CD8-positive, alpha-beta memory T cell (primary cell): Measurements from ENCODE around the gene GOLGA1. TPM values are rescaled to one million over a fixed set of nuclear protein-coding genes. Genes with fewer than 3 reads are reported as not detected.

Experiments used
- CTCF ChIA-PET: fragments of 350-600 bp; sonication (Branson Sonifier 250); formaldehyde crosslinking; loops from one replicate; lab custom pipeline; 2021; ENCODE audit warnings: antibody characterized with exemption; lab: Charles Lee
- POLR2A ChIA-PET: fragments of 350-600 bp; sonication (Branson Sonifier 250); formaldehyde crosslinking; loops from one replicate; lab custom pipeline; 2021; ENCODE audit warnings: antibody characterized with exemption; lab: Charles Lee
- DNase-seq, 5 donors: peaks; one replicate each; pipeline versions ENCODE4 v3.0.0 to v3.0.0-alpha.2; 2020 to 2022; ENCODE audit warnings: mixed read lengths in 1 of 5
- H3K27ac ChIP-seq: one replicate; pipeline ENCODE4 v1.7.0; 2013; ENCODE audit warnings: low read depth, mild to moderate bottlenecking, low read length, moderate library complexity
- H3K27me3 ChIP-seq: 2 replicates; pipeline ENCODE4 v1.7.0; 2013; ENCODE audit warnings: low read length, mild to moderate bottlenecking; ENCODE audit not compliant: insufficient read depth, poor library complexity, severe bottlenecking
- H3K36me3 ChIP-seq: 2 replicates; pipeline ENCODE4 v1.7.0; 2013; ENCODE audit warnings: mild to moderate bottlenecking, low read length, moderate library complexity; ENCODE audit not compliant: insufficient read depth
- H3K4me1 ChIP-seq: 2 replicates; pipeline ENCODE4 v1.7.0; 2013; ENCODE audit warnings: mild to moderate bottlenecking, low read length, moderate library complexity; ENCODE audit not compliant: insufficient read depth
- H3K4me3 ChIP-seq: 2 replicates; pipeline ENCODE4 v1.7.0; 2013; ENCODE audit warnings: mild to moderate bottlenecking, low read length
- H3K9me3 ChIP-seq: 2 replicates; pipeline ENCODE4 v1.7.0; 2013; ENCODE audit warnings: mild to moderate bottlenecking, low read length
- H3K27ac Mint-ChIP-seq, 8 donors: one replicate each; pipeline ENCODE4 v1.8.0; 2020 to 2021; ENCODE audit warnings: mixed read lengths in 8 of 8, mild to moderate bottlenecking in 6 of 8, inconsistent platforms in 3 of 8, moderate library complexity in 3 of 8
- H3K27me3 Mint-ChIP-seq, 2 donors: one replicate each; pipeline ENCODE4 v1.8.0; 2020 to 2021; ENCODE audit warnings: mixed read lengths in 2 of 2, mild to moderate bottlenecking in 1 of 2, moderate library complexity in 1 of 2
- H3K36me3 Mint-ChIP-seq, 3 donors: one replicate each; pipeline ENCODE4 v1.8.0; 2020 to 2021; ENCODE audit warnings: mixed read lengths in 3 of 3, inconsistent platforms in 1 of 3, mild to moderate bottlenecking in 1 of 3
- H3K4me1 Mint-ChIP-seq, 3 donors: one replicate each; pipeline ENCODE4 v1.8.0; 2020 to 2021; ENCODE audit warnings: mixed read lengths in 3 of 3, inconsistent platforms in 1 of 3, mild to moderate bottlenecking in 1 of 3
- H3K4me3 Mint-ChIP-seq, 7 donors: one replicate each; pipeline ENCODE4 v1.8.0; 2020 to 2021; ENCODE audit warnings: mixed read lengths in 7 of 7, mild to moderate bottlenecking in 6 of 7, moderate library complexity in 4 of 7, inconsistent platforms in 2 of 7
- H3K9me3 Mint-ChIP-seq, 5 donors: one replicate each; pipeline ENCODE4 v1.8.0; 2020 to 2022; ENCODE audit warnings: mixed read lengths in 5 of 5, mild to moderate bottlenecking in 3 of 5, moderate library complexity in 2 of 5, inconsistent platforms in 1 of 5
- polyA plus RNA-seq: library from polyadenylated mRNA; unstranded; fragments of 300-500 nt; fragmentation: Illumina TruSeq; gene quantifications from one replicate; pipeline ENCODE4 v1.2.3, GENCODE V29; 2021
- total RNA-seq, 2 experiments: library from RNA; stranded (reverse); gene quantifications; one replicate each; pipeline ENCODE4 v1.2.3, GENCODE V29; 2021

Gene GOLGA1
- total and polyA plus RNA-seq, 3 experiments from 2014 or later = 8.5 to 21.1 (median 17.1) TPM

- peak within 1 kb of the TSS; percentile 92 to 98 (median 98) for H3K27ac Mint-ChIP-seq
- H3K27ac ChIP-seq = peak within 1 kb of the TSS; percentile 96
- H3K9me3 ChIP-seq = no peaks in the 10 kb centered on the region
- no peaks in the 10 kb centered on the region for H3K27me3 Mint-ChIP-seq
- H3K4me3 ChIP-seq = peak within 1 kb of the TSS; percentile 88
- H3K9me3 Mint-ChIP-seq = no peaks in the 10 kb centered on the region
- DNase-seq = peak; percentile 93 to 96 (median 94)
- peaks cover 26 to 44% (median 31%) of the 10 kb centered on the region in 3 donors for H3K4me1 Mint-ChIP-seq
- H3K4me3 Mint-ChIP-seq = peak within 1 kb of the TSS; percentile 88 to 99 (median 96)
- ChIA-PET CTCF (interaction anchor here (1.0 to 3.0 kb wide), 5 partner anchors 8 to 89 kb away, joined by 4 to 31 read pairs (median 8); partner anchors contain the start of genes NR6A1 and WDR38), POLR2A (interaction anchor here (0.5 to 3.2 kb wide), 9 partner anchors 9 to 1657 kb away, joined by 3 to 35 read pairs (median 5); partner anchors contain the start of genes GOLGA1, HSPA5 and NR6A1)
- peaks cover 32% of the 10 kb centered on the region for H3K36me3 ChIP-seq
- peaks cover 4 to 52% (median 12%) of the 10 kb centered on the region in 3 donors for H3K36me3 Mint-ChIP-seq
- no peaks in the 10 kb centered on the region for H3K27me3 ChIP-seq
- peaks cover 21% of the 10 kb centered on the region for H3K4me1 ChIP-seq
Observed at GRCh38 chr9:124861342-124862229, 79.3 kb downstream of the GOLGA1 start, which contains the start of the genes ARPC5L and RPL35. Gene ARPC5L, plus strand, starts transcription at chr9:124862130. Its CDS starts 7,161 bp downstream, at chr9:124869291. Gene RPL35, minus strand, starts transcription at chr9:124861957. Its CDS starts 45 bp downstream, at chr9:124861912.

- POLR2A ChIA-PET = interaction anchor here (0.5 to 3.2 kb wide), 6 partner anchors 8 to 380 kb away, joined by 3 to 35 read pairs (median 9); partner anchors contain the start of genes HSPA5 and NR6A1
- H3K9me3 Mint-ChIP-seq = no peaks in the 10 kb centered on the region
- H3K27me3 Mint-ChIP-seq = no peaks in the 10 kb centered on the region
Observed at GRCh38 chr9:124860582-124861341, 80.1 kb downstream of the GOLGA1 start.

GRCh38 chr9:124859803-124860581 lies 80.9 kb downstream of the GOLGA1 start:
- Mint-ChIP-seq H3K9me3 (no peaks in the 10 kb centered on the region), H3K4me3 (peak overlapping the region; percentile 88 to 99 (median 96)), H3K27ac (peak overlapping the region; percentile 30 to 98 (median 98)), H3K36me3 (peaks cover 4 to 56% (median 12%) of the 10 kb centered on the region in 3 donors), H3K27me3 (no peaks in the 10 kb centered on the region), H3K4me1 (peaks cover 26 to 48% (median 31%) of the 10 kb centered on the region in 3 donors)
- no peaks in the 10 kb centered on the region for H3K9me3 ChIP-seq
- peaks cover 21% of the 10 kb centered on the region for H3K4me1 ChIP-seq
- peak overlapping the region; percentile 96 for H3K27ac ChIP-seq
- no peak for DNase-seq
- POLR2A ChIA-PET = interaction anchor here (2.6 to 3.2 kb wide), 2 partner anchors 10 to 89 kb away, joined by 17 to 35 read pairs; partner anchors contain the start of gene NR6A1
- H3K4me3 ChIP-seq = peak overlapping the region; percentile 88
- H3K27me3 ChIP-seq = no peaks in the 10 kb centered on the region
- CTCF ChIA-PET = interaction anchor here (1.6 to 3.0 kb wide), 4 partner anchors 8 to 87 kb away, joined by 8 to 31 read pairs (median 12); partner anchors contain the start of genes NR6A1 and WDR38
- H3K36me3 ChIP-seq = peaks cover 32% of the 10 kb centered on the region

More at GRCh38 chr9:124860582-124861341, 80.1 kb downstream of the GOLGA1 start:
- Mint-ChIP-seq H3K4me3 (peak overlapping the region; percentile 88 to 99 (median 96)), H3K27ac (peak overlapping the region; percentile 85 to 98 (median 98)), H3K4me1 (peaks cover 26 to 44% (median 31%) of the 10 kb centered on the region in 3 donors), H3K36me3 (peaks cover 4 to 54% (median 12%) of the 10 kb centered on the region in 3 donors)
- DNase-seq = no peak
- H3K9me3 ChIP-seq = no peaks in the 10 kb centered on the region
- H3K36me3 ChIP-seq = peaks cover 32% of the 10 kb centered on the region
- H3K4me3 ChIP-seq = peak overlapping the region; percentile 88
- peak overlapping the region; percentile 96 for H3K27ac ChIP-seq
- CTCF ChIA-PET = interaction anchor here (1.0 to 3.0 kb wide), 5 partner anchors 9 to 88 kb away, joined by 4 to 31 read pairs (median 8); partner anchors contain the start of genes NR6A1 and WDR38
- no peaks in the 10 kb centered on the region for H3K27me3 ChIP-seq
- peaks cover 21% of the 10 kb centered on the region for H3K4me1 ChIP-seq

GRCh38 chr9:124858330-124859046 lies 82.4 kb downstream of the GOLGA1 start:
- Mint-ChIP-seq H3K27ac (peak overlapping the region in 1 of 8 donors; percentile 92), H3K4me1 (peaks cover 27 to 55% (median 31%) of the 10 kb centered on the region in 3 donors), H3K9me3 (no peaks in the 10 kb centered on the region), H3K36me3 (peaks cover 4 to 56% (median 12%) of the 10 kb centered on the region in 3 donors), H3K27me3 (no peaks in the 10 kb centered on the region), H3K4me3 (peak overlapping the region in 1 of 7 donors; percentile 99)
- H3K4me1 ChIP-seq = peaks cover 23% of the 10 kb centered on the region
- H3K27me3 ChIP-seq = no peaks in the 10 kb centered on the region
- POLR2A ChIA-PET = interaction anchor here (0.5 kb wide), 1 partner anchor 329 kb away, joined by 3 read pairs; no protein-coding TSS in a partner anchor
- CTCF ChIA-PET = interaction anchor here (0.7 kb wide), 1 partner anchor 85 kb away, joined by 3 read pairs; no protein-coding TSS in a partner anchor
- peaks cover 32% of the 10 kb centered on the region for H3K36me3 ChIP-seq
- H3K4me3 ChIP-seq = no peak overlapping the region
- no peak for DNase-seq
- no peaks in the 10 kb centered on the region for H3K9me3 ChIP-seq
- H3K27ac ChIP-seq = no peak overlapping the region

GRCh38 chr9:124857533-124858162 lies 83.2 kb downstream of the GOLGA1 start:
- Mint-ChIP-seq H3K4me3 (peak overlapping the region in 1 of 7 donors; percentile 4), H3K36me3 (peaks cover 4 to 56% (median 12%) of the 10 kb centered on the region in 3 donors), H3K9me3 (no peaks in the 10 kb centered on the region), H3K27me3 (no peaks in the 10 kb centered on the region), H3K4me1 (peaks cover 31 to 60% (median 36%) of the 10 kb centered on the region in 3 donors), H3K27ac (peak overlapping the region in 4 of 8 donors; percentile 58 to 88 (median 70))
- Histone ChIP-seq H3K36me3 (peaks cover 32% of the 10 kb centered on the region), H3K27me3 (no peaks in the 10 kb centered on the region), H3K4me1 (peaks cover 30% of the 10 kb centered on the region), H3K9me3 (no peaks in the 10 kb centered on the region), H3K27ac (no peak overlapping the region), H3K4me3 (no peak overlapping the region)
- DNase-seq = peak in 1 of 5 donors; percentile 42
- POLR2A ChIA-PET = interaction anchor here (0.5 kb wide), 1 partner anchor 330 kb away, joined by 3 read pairs; no protein-coding TSS in a partner anchor
- CTCF ChIA-PET = interaction anchor here (0.7 to 1.0 kb wide), 2 partner anchors 15 to 84 kb away, joined by 3 read pairs; no protein-coding TSS in a partner anchor
